ACHN (cell line): ENCODE data around the gene PLS1.
A peak's percentile ranks its signal among the peaks of the same experiment; 100 is the strongest.
"Not testable (repeated sequence)": the region's sequence is repeated elsewhere in the genome, so short reads cannot be mapped to it uniquely, and the experiment has no call there.

ENCODE experiments used
- DNase-seq: peaks from one replicate; pipeline ENCODE4 v3.0.0-alpha.2; 2015
- in situ Hi-C: cut with HindIII; loops from 2 replicates; pipeline ENCODE4 v1.10.0; 2017; ENCODE audit warnings: low sequenced_read_pairs, low pct_ligation_motif_present, low pct_unique_long_range_greater_than_20kb

PLS1 gene

GRCh38 chr3:142660893-142661292 lies 64.7 kb downstream of the PLS1 start:
- in situ Hi-C loops, result no loop called here
- DNase-seq, result no peak

- DNase-seq, result no peak
- in situ Hi-C loops, result no loop called here
Measured at GRCh38 chr3:142663865-142664264, 67.7 kb downstream of the PLS1 start.

- peak; percentile 26 for DNase-seq
- in situ Hi-C loops, result no loop called here
Measured at GRCh38 chr3:142664311-142664710, 68.1 kb downstream of the PLS1 start.

- in situ Hi-C loops, result no loop called here
- DNase-seq, result no peak
Measured at GRCh38 chr3:142664819-142665218, 68.6 kb downstream of the PLS1 start.

- DNase-seq, result no peak
- in situ Hi-C loops, result no loop called here
Measured at GRCh38 chr3:142670120-142670519, 73.9 kb downstream of the PLS1 start.

- in situ Hi-C loops, result no loop called here
- no peak for DNase-seq
Measured at GRCh38 chr3:142676151-142676550, 80.0 kb downstream of the PLS1 start.

GRCh38 chr3:142680710-142681109 lies 84.5 kb downstream of the PLS1 start:
- peak; percentile 21 for DNase-seq
- in situ Hi-C loops, result no loop called here

GRCh38 chr3:142690613-142691012 lies 94.4 kb downstream of the PLS1 start:
- in situ Hi-C loops, result no loop called here
- no peak for DNase-seq

GRCh38 chr3:142691527-142691926 lies 95.3 kb downstream of the PLS1 start:
- DNase-seq, result no peak
- in situ Hi-C loops, result no loop called here

- in situ Hi-C loops, result no loop called here
- DNase-seq, result no peak
Measured at GRCh38 chr3:142693136-142693853, 97.1 kb downstream of the PLS1 start.

GRCh38 chr3:142694225-142694624 lies 98.0 kb downstream of the PLS1 start:
- in situ Hi-C loops, result no loop called here
- DNase-seq, result no peak

- in situ Hi-C loops, result no loop called here
- no peak for DNase-seq
Measured at GRCh38 chr3:142705198-142705597, 109.0 kb downstream of the PLS1 start.

- no peak for DNase-seq
- in situ Hi-C loops, result no loop called here
Measured at GRCh38 chr3:142706321-142707127, 110.3 kb downstream of the PLS1 start.

- no peak for DNase-seq
- in situ Hi-C loops, result no loop called here
Measured at GRCh38 chr3:142709207-142709606, 113.0 kb downstream of the PLS1 start.

- DNase-seq, in situ Hi-C loops: not testable (repeated sequence)
Measured at GRCh38 chr3:142714882-142715281, 118.7 kb downstream of the PLS1 start.

- no peak for DNase-seq
- in situ Hi-C loops, result no loop called here
Measured at GRCh38 chr3:142716102-142716501, 119.9 kb downstream of the PLS1 start.

- in situ Hi-C loops, result no loop called here
- no peak for DNase-seq
Measured at GRCh38 chr3:142723665-142723967, 127.4 kb downstream of the PLS1 start.

GRCh38 chr3:142723968-142724681 lies 127.9 kb downstream of the PLS1 start, which contains the start of gene TRPC1:
Gene TRPC1 (plus strand): TSS chr3:142724034. CDS start chr3:142724560, 526 bp downstream.
- in situ Hi-C loops, result no loop called here

GRCh38 chr3:142724682-142725356 lies 128.6 kb downstream of the PLS1 start:
- DNase-seq, result peak; percentile 71
- in situ Hi-C loops, result no loop called here

More at GRCh38 chr3:142723968-142724681, 127.9 kb downstream of the PLS1 start, which contains the start of gene TRPC1:
- peak; percentile 76 for DNase-seq
